ENCODE measurements around the gene TBC1D21. TPM values are rescaled to one million over a fixed set of nuclear protein-coding genes. Genes with fewer than 3 reads are reported as not detected.

The TBC1D21 gene
- polyA plus RNA-seq, 3 donors, result not detected

GRCh38 chr15:73923488-73924164, 50.3 kb downstream of the TBC1D21 start:
- H3K4me1 Mint-ChIP-seq, result peaks cover 61% of the 10 kb centered on the region
- no peak for DNase-seq
- H3K27ac Mint-ChIP-seq, result peak overlapping the region; percentile 6 to 84 (median 50)

More at GRCh38 chr15:73923488-73924164, 50.3 kb downstream of the TBC1D21 start:
- peaks cover 0 to 13% (median 7%) of the 10 kb centered on the region in 7 donors for H3K9me3 Mint-ChIP-seq
- H3K36me3 Mint-ChIP-seq, result peaks cover 4 to 9% of the 10 kb centered on the region in 2 donors
- 100% methylated on average over 1 of the region's 6 CpGs for WGBS (ENCODE audit: insufficient coverage)
- Histone ChIP-seq H3K9me3 (replicated peaks in 1 of 2; ENCODE audit: control insufficient read depth in 1 of 2, insufficient read depth in 1 of 2, low read length in 2 of 2) (peaks cover 11 to 13% of the 10 kb centered on the region in 2 donors), H3K4me1 (ENCODE audit: control insufficient read depth in 1 of 2, insufficient read depth in 2 of 2, low read length in 2 of 2) (peaks cover 45 to 78% of the 10 kb centered on the region in 2 donors), H3K79me2 (ENCODE audit: insufficient read depth, low read length) (no peaks in the 10 kb centered on the region), H3K9ac (ENCODE audit: insufficient read depth, low read length, poor library complexity, severe bottlenecking) (no peak overlapping the region), H3K4me2 (replicated peaks; ENCODE audit: extremely low read depth, low read length, poor library complexity, severe bottlenecking) (no peak overlapping the region), H2AFZ (ENCODE audit: insufficient read depth, low read depth, low read length, poor library complexity, severe bottlenecking) (peak overlapping the region; percentile 44), H3K36me3 (replicated peaks in 1 of 2; ENCODE audit: control insufficient read depth in 1 of 2, insufficient read depth in 2 of 2, low read length in 2 of 2) (no peaks in the 10 kb centered on the region), H3K27me3 (ENCODE audit: control insufficient read depth in 2 of 2, insufficient read depth in 2 of 2, low read length in 2 of 2) (peaks cover 9 to 38% of the 10 kb centered on the region in 2 donors), H3K27ac (ENCODE audit: low read depth in 1 of 2, low read length in 2 of 2) (no peak overlapping the region), H3K4me3 (replicated peaks in 1 of 3; ENCODE audit: low read depth in 2 of 3, low read length in 3 of 3) (no peak overlapping the region), H4K20me1 (ENCODE audit: insufficient read depth, low read length) (no peaks in the 10 kb centered on the region)
- intact Hi-C loops (cut with micrococcal nuclease), result no loop called here
- peaks cover 30 to 41% (median 31%) of the 10 kb centered on the region in 3 donors for H3K27me3 Mint-ChIP-seq (ENCODE audit: low read depth in 3 of 3)
- TF ChIP-seq CTCF (IDR thresholded peaks at IDR 0.05), result no peak
- no peak overlapping the region for H3K4me3 Mint-ChIP-seq
